NCI-H526 treated with DMSO at 0.1 percent for 48 hours (cell line): ENCODE measurements around the gene DACT1.
"Not testable (repeated sequence)": the region's sequence is repeated elsewhere in the genome, so short reads cannot be mapped to it uniquely, and the experiment has no call there.

ENCODE experiments used
- DNase-seq: peaks from one replicate; lab custom pipeline; 2025; lab: John Stamatoyannopoulos, UW

The DACT1 gene, protein sequence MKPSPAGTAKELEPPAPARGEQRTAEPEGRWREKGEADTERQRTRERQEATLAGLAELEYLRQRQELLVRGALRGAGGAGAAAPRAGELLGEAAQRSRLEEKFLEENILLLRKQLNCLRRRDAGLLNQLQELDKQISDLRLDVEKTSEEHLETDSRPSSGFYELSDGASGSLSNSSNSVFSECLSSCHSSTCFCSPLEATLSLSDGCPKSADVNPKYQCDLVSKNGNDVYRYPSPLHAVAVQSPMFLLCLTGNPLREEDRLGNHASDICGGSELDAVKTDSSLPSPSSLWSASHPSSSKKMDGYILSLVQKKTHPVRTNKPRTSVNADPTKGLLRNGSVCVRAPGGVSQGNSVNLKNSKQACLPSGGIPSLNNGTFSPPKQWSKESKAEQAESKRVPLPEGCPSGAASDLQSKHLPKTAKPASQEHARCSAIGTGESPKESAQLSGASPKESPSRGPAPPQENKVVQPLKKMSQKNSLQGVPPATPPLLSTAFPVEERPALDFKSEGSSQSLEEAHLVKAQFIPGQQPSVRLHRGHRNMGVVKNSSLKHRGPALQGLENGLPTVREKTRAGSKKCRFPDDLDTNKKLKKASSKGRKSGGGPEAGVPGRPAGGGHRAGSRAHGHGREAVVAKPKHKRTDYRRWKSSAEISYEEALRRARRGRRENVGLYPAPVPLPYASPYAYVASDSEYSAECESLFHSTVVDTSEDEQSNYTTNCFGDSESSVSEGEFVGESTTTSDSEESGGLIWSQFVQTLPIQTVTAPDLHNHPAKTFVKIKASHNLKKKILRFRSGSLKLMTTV

DNA sequence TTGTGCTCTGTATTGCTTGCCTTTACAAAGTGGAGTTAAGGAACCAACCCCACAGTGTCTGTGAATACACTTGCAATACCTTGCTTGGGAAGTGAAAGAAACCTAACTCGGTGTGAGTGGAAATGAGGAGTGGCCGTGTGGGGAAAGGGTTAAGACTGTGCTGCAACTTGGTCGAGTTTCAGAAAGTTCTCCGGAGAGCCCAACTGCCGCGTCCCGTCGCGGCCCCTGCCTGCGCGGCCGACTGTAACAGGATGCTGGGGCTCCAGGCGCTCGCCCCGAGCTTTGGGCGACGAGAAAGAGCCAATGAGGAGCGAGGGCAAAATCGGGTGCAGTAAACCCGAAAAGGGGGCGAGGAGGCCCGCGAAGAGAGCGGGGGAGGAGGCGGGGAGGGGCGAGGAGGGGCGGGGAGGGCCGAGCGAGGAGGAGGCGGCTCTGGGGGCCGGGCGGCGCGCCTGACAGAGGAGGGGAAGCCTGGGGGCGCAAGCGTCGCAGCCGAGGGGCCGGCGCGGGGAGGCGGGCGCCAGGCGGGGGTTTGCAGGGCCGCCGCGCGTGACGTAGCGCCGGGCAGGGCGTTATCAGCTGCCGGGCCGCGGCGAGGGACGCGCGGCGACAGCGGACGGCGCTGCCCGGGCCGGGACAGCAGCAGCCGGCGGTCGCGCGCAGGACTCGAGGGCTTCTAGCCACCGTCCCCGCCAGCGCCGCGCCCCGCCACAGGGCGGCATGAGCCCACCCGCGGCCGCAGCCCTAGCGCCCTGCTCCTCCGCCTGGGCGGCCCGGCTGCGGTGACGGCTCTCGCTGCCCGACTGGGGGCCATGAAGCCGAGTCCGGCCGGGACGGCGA is at the start of gene DACT1:
DACT1 (plus strand) TSS at position 572 of the 840 bp plus-strand sequence; CDS start at position 813, 241 bp downstream.
- no peak for DNase-seq

DNA sequence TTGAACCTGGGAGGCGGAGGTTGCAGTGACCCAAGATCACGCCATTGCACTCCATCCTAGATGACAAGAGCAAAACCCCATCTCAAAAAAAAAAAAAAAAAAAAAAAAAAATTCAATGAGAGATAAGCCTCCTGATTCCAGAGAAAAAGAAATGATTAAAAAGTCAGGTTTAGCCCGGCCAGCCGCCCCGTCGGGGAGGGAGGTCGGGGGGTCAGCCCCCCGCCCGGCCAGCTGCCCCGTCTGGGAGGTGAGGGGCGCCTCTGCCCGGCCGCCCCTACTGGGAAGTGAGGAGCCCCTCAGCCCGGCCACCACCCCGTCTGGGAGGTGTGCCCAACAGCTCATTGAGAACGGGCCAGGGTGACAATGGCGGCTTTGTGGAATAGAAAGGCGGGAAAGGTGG is 49.4 kb upstream of the DACT1 start:
- not testable (repeated sequence) for DNase-seq

DNA sequence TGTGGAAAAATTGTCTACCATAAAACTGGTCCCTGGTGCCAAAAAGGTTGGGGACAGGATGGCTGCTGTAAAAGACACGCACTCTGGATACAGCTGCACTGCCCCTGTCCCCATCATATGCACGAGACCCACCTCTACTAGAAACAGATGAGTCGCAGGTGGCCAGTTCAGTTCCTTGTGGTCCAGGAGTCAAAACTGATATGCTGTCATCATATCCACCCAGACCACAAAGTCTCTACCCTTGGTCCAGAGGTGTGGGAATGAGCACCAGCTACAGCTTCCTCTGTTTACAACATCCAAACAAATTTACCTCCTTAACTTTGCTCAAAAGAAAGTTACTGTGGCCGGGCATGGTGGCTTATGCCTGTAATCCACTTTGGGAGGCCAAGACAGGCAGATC is 43.8 kb upstream of the DACT1 start:
- DNase-seq = no peak

DNA sequence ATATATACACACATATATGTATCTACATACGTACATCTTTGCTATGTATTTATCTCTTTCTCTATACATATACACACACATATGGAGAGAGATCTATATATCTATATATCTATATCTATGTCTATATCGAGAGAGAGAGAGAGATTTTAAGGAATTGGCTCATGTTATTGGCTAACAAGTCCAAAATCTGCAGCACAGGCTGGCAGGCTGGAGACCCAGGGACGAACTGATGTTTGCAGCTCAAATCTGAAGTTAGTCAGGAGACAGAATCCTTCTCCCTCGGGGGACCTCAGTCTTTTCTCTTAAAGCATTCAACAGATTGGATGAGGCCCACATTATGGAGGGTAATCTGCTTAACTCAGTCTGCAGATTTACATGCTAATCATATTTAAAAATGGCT is 40.7 kb upstream of the DACT1 start:
- DNase-seq = no peak

DNA sequence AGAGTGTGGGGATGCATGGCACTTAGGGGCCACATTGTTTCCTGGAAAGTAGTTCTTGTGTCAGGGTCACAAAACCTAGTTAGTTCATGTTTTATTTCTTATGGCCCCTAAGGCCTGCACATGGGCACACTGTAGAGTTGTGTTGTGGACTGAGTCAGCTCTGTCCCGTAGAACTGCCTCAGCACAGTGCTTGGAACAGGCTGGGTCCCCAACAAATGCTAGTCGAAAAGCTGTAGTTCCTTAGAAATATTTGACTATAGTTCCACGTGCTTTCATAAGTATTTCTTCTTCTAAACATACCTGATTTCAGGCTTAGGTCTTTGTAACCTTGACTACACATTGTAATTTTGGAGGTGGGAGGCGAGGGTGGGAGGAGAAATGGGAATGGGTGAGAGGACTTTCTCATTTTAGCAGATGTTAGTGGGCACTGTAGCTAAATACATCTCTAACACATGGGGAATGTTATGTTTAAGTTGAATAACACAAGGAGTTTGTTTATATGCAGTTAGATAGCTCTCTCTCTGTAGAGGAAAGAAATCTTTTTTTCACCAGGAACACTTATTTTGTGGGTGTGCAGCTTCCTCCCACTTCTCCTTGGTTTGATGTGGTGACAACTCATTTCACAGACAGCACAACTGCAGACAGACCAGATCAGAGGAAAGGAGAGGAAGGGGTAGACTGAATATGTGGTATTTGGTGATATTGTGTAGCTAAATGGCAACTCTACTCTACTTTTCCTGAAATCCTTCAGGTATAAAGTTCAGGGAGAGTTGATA is 39.5 kb upstream of the DACT1 start:
- no peak for DNase-seq

DNA sequence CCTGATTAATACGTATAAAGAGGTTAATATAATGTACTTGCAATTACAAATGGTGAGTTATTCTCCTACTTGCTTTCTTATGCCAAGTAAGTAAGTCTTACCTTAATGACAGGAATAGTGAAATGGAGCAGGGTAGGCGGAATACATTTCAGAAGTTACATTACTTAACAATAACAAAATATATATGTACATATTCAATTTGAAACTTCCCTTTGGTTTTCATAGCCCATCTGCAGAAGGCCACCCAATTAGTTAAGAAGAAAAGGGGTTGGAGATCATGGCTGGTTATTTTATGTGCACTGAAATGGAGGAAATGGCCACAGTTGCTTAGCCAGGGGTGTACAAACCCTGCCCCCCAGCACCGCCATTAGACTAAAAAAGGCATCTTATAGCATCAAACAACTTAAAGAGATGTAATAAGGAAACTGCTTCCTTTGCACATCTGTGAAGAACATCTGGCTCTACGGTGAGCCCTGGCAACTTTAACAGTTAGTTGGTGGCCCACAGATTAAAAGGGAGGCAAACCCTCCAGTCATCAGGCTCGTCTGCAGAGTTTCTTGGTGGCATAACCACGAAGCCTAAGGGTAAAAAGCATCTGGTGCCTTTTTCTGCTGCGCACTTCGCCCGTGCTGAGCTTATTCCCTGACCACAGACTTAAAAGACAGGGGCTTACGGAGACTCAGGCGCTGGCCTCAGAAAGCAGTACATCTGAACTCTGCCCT is 38.8 kb upstream of the DACT1 start:
- no peak for DNase-seq

DNA sequence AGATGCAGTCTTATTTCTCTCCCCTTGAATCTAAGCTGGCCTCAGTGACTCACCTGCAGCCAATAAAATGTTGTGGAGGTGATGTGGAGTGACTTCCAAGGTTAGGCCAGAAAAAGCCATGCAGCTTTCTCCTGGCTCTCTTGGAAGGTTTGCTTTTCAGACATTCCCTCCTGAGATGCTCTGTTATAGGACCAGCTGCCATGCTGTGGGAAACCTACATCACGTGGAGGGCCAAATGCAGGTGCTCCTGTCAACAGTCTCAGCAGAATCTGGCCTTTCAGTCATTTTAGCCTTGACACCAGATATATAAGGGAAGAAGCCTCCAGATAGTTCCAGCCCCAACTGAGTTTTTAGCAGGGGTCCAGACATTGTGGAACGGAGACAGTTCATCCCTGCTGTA is 38.1 kb upstream of the DACT1 start:
- no peak for DNase-seq

DNA sequence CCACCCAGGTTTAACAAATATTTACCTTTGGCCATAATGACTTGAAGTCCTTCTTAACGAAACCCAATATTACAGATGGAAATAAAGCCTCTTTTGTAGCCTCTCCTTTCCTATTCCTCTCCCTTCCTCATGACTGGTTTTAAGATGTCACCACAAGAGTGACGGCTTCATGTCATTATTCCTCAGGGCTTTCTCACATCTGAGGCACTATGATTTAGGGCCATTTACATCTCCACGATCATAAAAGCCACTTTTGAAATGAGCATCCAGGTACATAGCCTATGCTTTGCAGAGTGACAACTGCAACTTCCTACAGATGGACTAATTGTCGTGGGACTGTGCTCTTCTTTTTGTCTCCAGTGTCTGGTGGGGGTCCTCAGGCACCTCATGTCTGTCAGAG is 32.3 kb upstream of the DACT1 start:
- peak; percentile 5 for DNase-seq

DNA sequence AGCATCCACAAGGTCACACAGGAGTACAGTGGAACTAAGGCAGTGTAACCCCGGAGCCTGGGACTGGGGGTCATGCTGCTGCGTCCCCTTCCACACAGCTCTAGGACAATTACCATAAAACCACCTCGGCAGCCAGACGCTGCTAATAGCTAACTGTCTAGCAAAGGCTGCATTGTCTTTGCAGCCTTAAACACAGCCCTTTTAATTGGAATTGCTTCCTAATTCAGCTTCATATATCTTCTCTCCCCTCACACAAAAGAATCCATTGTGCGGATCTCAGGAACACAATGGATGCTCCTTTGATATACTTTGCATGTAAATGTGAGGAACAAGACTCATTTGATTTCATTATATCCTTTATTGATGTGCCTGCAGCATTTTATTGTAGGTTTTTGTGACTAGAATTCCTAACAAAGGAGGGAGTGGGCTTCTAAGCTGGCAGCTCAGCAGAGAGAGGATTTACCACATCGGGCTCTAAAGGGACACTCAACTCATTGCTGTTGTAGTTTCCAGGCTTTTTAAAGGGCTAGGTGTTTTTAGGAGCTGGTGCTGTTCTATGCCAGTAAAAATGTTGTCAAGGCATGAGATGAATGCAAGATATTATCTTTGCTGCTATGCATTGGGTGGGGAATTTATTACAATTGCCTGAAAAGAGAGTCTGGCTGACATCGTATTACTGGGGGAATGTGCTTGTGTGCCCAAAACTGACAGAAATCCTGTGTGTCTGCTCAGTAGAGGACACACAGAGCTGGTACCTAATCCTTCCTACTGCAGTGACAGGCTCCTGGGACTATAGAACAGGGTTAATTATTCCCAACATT is 30.4 kb upstream of the DACT1 start:
- DNase-seq = peak; percentile 78

DNA sequence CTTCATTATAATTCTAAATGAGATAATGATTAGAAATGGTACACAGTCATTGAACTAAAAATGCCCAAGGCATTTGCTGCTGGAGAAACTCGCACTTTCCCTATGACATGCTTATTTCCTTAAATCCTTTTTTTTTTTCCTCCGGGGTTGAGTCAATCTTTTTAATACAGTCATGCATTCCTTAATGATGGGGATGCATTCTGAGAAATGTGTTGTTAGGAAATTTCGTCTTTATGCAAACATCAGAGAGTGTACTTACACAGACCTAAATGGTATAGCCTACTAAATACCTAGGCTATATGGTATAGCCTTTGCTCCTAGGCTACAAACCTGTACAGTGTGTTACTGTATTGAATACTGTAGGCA is 29.8 kb upstream of the DACT1 start:
- DNase-seq = no peak

DNA sequence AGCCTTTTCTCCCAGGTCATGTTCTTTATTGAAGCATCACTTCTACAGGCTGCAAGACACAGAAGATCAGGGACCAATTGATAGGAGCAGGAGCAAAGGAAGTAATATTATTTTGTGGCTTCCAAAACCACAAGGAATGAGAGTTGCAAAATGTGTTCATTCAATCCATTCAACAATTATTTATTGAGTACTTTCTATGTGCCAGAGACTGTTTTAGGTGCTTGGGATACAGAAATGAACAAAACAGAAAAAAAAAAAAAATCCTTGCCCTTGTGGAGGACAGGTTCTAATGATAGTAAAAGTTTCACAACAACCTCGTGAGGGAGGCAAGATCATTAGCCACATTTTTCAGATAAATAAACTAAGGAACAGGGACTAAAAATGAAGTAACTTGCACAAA is 20.1 kb upstream of the DACT1 start:
- no peak for DNase-seq

DNA sequence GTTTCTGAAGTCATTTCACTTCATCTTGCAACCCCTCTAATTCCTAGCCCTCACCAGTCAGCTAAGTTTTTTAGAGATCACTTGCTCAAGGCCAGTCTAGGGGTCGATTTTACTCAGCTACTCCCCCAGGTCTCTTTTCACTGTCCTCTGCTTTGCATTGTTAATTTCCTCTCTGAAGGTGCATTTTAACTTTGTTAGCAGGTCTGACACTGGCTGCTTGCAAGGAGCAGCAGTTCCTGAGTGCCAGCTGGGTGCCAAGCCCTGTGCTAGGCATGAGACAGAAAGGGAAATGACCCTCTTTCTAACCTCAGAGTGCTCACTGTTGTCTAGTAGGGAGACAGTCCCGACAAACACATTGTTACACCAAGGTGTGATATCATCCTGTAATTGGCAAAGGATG is 17.8 kb upstream of the DACT1 start:
- DNase-seq = no peak

DNA sequence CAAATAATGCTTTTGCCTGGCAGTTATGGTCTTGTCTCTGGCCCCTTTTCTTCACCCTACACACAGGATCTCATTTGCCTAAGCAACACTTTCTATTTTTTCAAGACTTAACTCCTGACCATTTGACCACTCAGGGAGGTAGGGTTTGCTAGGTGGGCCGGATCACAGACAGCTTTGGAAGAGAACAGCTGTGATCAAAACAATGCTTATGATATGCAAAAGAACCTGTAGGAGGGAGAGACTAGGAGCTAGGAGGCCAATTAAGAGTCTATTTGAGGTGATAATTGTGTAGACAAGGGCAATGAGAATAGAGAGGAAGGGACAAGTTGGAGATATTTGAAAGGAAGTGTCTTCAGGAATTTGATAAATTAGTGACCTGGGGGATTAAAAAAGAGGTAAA is 12.3 kb upstream of the DACT1 start:
- DNase-seq = no peak

DNA sequence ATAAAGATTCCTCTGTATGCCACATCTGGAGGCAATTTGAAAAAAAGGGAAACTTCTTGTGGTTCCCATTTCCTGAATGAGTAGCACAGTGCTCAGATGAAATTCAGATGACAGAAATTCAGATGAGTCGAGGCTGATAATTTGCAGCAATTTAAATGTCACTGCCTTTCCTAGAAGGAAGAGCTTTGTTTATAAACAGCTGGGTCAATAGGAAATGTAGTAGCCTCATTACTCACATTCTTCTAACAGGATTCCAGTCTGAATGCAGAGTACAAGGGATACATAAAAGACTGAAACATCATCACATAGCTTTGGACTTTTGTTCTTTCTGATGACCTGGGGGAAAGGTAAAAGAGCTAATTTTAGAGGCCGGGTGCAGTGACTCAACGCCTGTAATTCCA is 11.3 kb upstream of the DACT1 start:
- DNase-seq = no peak

DNA sequence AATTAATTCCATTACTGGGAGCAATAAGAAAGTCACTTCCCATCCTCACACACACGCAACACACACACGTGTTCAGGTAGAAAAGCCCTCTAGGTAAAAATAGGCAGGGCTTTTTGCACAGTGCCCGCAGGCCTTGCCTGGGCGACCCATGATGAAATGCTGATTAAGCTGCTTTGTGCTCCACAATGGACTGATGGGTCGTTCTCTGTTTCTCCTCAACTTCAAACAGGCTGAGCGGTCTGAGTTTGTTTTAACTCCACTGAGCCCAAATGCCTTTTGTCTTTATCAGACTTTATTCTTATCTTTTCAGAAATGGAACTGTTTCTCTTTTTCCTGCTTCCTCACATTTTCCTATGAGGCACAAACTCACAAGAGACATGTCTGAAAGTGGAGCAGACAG is 9.4 kb upstream of the DACT1 start:
- no peak for DNase-seq

DNA sequence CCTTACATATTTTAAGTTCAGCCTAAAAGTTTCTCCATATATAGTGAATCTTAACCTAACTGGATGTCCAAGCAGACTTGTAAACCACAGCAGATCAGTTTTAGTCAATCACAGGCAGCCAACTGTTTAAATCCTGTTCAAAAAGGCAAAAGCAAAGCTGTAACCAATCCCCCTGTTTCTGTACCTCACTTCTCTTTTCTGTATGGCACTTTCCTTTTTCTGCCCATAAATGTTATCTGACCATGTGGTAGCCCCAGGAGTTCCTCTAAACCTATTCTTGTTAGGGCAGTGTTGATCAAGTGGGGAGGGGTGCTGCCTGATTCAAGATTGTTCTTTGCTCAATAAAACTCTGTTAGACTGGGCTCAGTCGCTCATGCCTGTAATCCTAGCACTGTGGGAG is 8.5 kb upstream of the DACT1 start:
- DNase-seq = no peak

DNA sequence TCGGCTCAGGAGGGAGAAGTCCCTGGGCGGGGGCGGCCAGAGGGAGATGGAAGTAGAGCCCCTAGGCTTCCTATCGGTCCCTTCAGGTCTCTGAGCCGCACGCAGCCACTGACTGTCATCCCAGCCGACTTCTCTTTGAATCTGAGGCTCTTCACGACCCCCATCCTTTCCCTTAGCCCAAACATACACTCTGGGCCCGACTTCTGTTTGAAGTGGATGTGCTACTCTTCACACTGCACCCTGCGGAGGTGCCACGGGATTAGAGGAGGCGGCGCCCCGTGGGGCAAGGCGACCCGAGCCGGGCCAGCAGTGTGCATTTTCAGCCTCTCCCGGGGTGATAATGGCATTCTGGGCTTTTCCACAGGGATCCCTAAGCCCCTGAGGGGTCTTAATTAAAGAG is 6.0 kb upstream of the DACT1 start:
- no peak for DNase-seq

DNA sequence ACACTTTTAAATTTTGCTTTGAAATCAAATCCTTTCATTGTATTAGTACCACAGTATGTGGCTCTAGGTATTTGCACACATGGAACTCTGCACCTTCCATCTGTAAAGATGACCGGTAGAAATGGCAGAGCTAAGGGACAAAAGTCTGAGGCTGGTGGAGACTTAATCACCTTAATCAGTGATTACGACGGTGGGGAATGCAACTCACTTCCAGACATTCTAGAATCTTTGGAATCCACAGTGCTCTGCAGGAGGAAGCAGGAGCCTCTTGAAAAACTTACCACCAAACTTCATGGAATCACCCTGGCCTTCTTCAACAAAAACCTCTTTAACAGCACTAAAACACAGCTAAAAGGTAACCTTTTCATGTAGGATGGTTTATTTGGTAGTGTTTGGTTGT is 3.9 kb upstream of the DACT1 start:
- DNase-seq = no peak

DNA sequence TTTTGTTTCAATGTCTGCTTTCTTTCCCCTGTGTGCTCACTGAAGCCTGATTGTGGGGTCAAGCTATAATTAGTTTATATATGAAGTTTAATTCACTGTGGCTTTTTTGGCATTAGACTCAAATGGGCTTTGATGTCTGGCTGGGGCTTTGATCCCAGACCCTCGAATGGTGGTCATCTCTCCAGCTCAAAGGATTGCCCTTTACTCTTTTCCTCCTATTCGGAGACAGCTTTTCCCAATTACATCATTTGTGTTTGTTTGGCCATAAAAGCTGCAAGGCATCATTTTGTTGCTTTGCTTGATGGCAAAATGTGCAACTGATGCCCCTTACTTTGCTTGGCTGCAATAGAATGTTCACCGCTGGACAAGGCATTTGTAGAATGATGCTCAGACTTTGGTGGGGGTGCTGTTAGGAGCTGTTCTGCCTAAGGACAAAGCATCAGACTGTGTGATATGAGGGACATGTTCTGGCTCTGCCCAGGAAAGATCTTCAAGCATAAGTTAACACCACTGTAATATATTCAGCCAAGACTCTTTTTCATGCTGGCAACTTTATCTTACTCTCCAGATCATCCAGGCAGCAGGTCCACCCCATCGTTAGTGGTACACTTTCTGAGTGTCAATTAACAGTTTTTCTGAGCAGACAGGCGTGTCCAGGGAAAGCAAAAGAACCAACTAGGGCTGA is 3.2 kb upstream of the DACT1 start:
- DNase-seq = no peak
